Tibial nerve (tissue), 4 donors: Measurements from ENCODE around the gene DYNLRB1.

ENCODE experiments used
- CTCF ChIP-seq, 5 experiments: fragments of 200-600 bp in 3 of 5; fragments of 450-650 bp in 2 of 5; sonication (generic) in 3 of 5; IDR thresholded peaks; one replicate each; pipeline ENCODE4 v1.5.1; 2016 to 2019; ENCODE audit warnings: antibody characterized with exemption in 5 of 5, mild to moderate bottlenecking in 3 of 5, moderate library complexity in 2 of 5
- EP300 ChIP-seq, 2 donors: sonication (generic); formaldehyde crosslinking; IDR thresholded peaks; one replicate each; pipeline ENCODE4 v1.6.1; 2017; ENCODE audit warnings: antibody characterized with exemption in 2 of 2, mild to moderate bottlenecking in 1 of 2

- TF ChIP-seq CTCF (IDR thresholded peaks at IDR 0.05) (no peak), EP300 (IDR thresholded peaks at IDR 0.05) (no peak)
These were observed 24.5 kb downstream of the DYNLRB1 start for GRCh38 chr20:34540596-34541263.
